ENCODE data around the gene NOL6. TPM values are rescaled to one million over a fixed set of nuclear protein-coding genes. Genes with fewer than 3 reads are reported as not detected.

Gene NOL6
- total and polyA plus RNA-seq, 2 of the 8 experiments (the other 6 are each of a cell fraction or from before 2014, with no cell fraction given): 44.0 to 55.0 TPM

- ChIA-PET CTCF (ENCODE audit: partially characterized antibody) (interaction anchor here (1.1 kb wide), 1 partner anchor 26 kb away, joined by 5 read pairs; the partner anchor contains the start of gene AQP7), POLR2A (ENCODE audit: partially characterized antibody) (no interaction called here)
- Histone ChIP-seq H3K27ac (ENCODE audit: low read depth, low read length) (no peak overlapping the region), H3K27me3 (replicated peaks in 1 of 4; ENCODE audit: control insufficient read depth in 3 of 4, extremely low read depth in 1 of 4, insufficient read depth in 3 of 4, low read length in 3 of 4) (no peaks in the 10 kb centered on the region), H3K4ac (replicated peaks; ENCODE audit: insufficient read length, low read depth, low read length) (no peak overlapping the region), H3K79me2 (ENCODE audit: control insufficient read depth in 1 of 2, insufficient read depth in 2 of 2, low read length in 2 of 2) (no peaks in the 10 kb centered on the region), H2AFZ (ENCODE audit: low read length) (no peak overlapping the region), H2AK5ac (ENCODE audit: low read depth, low read length) (no peak overlapping the region), H3K23me2 (ENCODE audit: low read depth, low read length) (no peaks in the 10 kb centered on the region; the same call in 1 of the 2 replicates), H2BK120ac (replicated peaks; ENCODE audit: low read depth, low read length) (no peak overlapping the region), H3K4me2 (ENCODE audit: insufficient read depth in 1 of 2, low read depth in 2 of 2, low read length in 2 of 2) (no peak overlapping the region), H4K8ac (ENCODE audit: extremely low read depth, insufficient read depth, low read length) (no peak overlapping the region), H3K9me3 (ENCODE audit: insufficient read depth in 2 of 2, low read depth in 1 of 2, low read length in 1 of 2) (no peaks in the 10 kb centered on the region), H3K36me3 (ENCODE audit: control insufficient read depth in 2 of 4, insufficient read depth in 4 of 4, low read length in 3 of 4) (no peaks in the 10 kb centered on the region), H4K5ac (ENCODE audit: insufficient read length, low read depth, low read length) (no peak overlapping the region), H4K20me1 (replicated peaks in 1 of 2; ENCODE audit: control insufficient read depth in 1 of 2, insufficient read depth in 2 of 2, low read length in 2 of 2) (no peaks in the 10 kb centered on the region), H3K23ac (ENCODE audit: insufficient read length) (no peak overlapping the region), H3K79me1 (ENCODE audit: low read depth, low read length) (no peaks in the 10 kb centered on the region), H2BK5ac (ENCODE audit: low read depth, low read length) (no peak overlapping the region), H3K18ac (ENCODE audit: extremely low read depth, low read length) (no peak overlapping the region), H3K9ac (replicated peaks in 1 of 4; ENCODE audit: extremely low read depth in 1 of 4, low read depth in 3 of 4, low read length in 3 of 4) (no peak overlapping the region), H3K4me1 (replicated peaks in 1 of 4; ENCODE audit: control insufficient read depth in 3 of 4, insufficient read depth in 4 of 4, low read length in 3 of 4) (peaks cover 0 to 2% (median 0%) of the 10 kb centered on the region in 4 experiments; a peak in 1 of 7 replicates), H4K91ac (replicated peaks; ENCODE audit: insufficient read length, low read length) (no peak overlapping the region), H3K4me3 (ENCODE audit: extremely low read depth in 1 of 4, insufficient read depth in 2 of 4, low read depth in 3 of 4, low read length in 4 of 4) (no peak overlapping the region), H3K56ac (replicated peaks; ENCODE audit: insufficient read length, low read depth, low read length) (no peak overlapping the region), H2BK15ac (ENCODE audit: low read length) (no peak overlapping the region), H2BK20ac (ENCODE audit: low read length) (no peak overlapping the region), H3K14ac (ENCODE audit: insufficient read length) (no peak overlapping the region), H2BK12ac (ENCODE audit: low read depth, low read length) (no peak overlapping the region)
- 86% methylated on average over 3 of the region's 3 CpGs; no CpG with 5 or more reads in 1 of the 2 experiments for WGBS, 2 experiments (ENCODE audit: extremely low coverage in 1 of 2, insufficient coverage in 1 of 2, insufficient read length in 1 of 2, insufficient replicate concordance in 2 of 2, low coverage in 1 of 2, low lambda C conversion rate in 2 of 2, missing lambda C conversion rate in 1 of 2)
- no peak for DNase-seq (ENCODE audit: low read depth in 1 of 2, low spot score in 2 of 2)
- no peak for FAIRE-seq
- no peak for TF ChIP-seq HDAC6 (IDR thresholded peaks at IDR 0.05; ENCODE audit: low read depth, low read length)
- TF ChIP-seq SIX5 (IDR thresholded peaks at IDR 0.05; ENCODE audit: low read depth, low read length): no peak
- TF ChIP-seq CREB1 (IDR thresholded peaks at IDR 0.05): no peak
- no peak for TF ChIP-seq KDM1A (IDR thresholded peaks at IDR 0.05; ENCODE audit: borderline replicate concordance, low read length)
- no peak for TF ChIP-seq SUZ12 (IDR thresholded peaks at IDR 0.05; ENCODE audit: low read length)
- TF ChIP-seq CBX8 (IDR thresholded peaks at IDR 0.05; ENCODE audit: borderline replicate concordance, low read depth, low read length): no peak
- no peak for TF ChIP-seq NANOG (IDR thresholded peaks at IDR 0.05; ENCODE audit: insufficient read depth, low read depth, low read length, poor library complexity, severe bottlenecking)
- TF ChIP-seq RFX5 (IDR thresholded peaks at IDR 0.05; ENCODE audit: borderline replicate concordance, low read depth, low read length): no peak
- no peak for TF ChIP-seq RBBP5 (IDR thresholded peaks at IDR 0.05; ENCODE audit: borderline replicate concordance, low read depth, low read length)
- TF ChIP-seq CEBPB (IDR thresholded peaks at IDR 0.05; ENCODE audit: low read depth, low read length): no peak
Observed at GRCh38 chr9:33429256-33429985, 44.3 kb downstream of the NOL6 start.
